Measurements from ENCODE around the gene CLN5. TPM values are rescaled to one million over a fixed set of nuclear protein-coding genes. Genes with fewer than 3 reads are reported as not detected.

The CLN5 gene
- total and polyA plus RNA-seq, 12 donors, result 16.7 to 46.9 (median 37.1) TPM

- no peak overlapping the region for H3K27ac ChIP-seq
Measured at GRCh38 chr13:76965759-76966421, 26.0 kb upstream of the CLN5 start.

DNA sequence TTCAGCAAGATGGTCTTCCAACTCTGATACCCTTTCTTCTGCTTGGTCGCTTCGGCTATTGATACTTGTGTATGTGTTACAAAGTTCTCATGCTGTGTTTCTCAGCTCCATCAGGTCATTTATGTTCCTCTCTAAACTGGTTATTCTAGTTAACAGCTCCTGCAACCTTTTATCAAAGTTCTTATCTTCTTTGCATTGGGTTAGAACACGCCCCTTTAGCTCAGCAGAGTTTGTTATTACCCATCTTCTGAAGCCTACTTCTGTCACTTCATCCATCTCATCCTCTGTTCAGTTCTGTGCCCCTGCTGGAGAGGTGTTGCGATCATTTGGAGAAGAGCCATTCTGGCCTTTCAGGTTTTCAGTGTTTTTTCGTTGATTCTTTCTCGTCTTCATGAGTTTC is 24.9 kb upstream of the CLN5 start:
- intact Hi-C loops (cut with DNase I), result no loop called here
- Histone ChIP-seq H3K36me3 (replicated peaks in 1 of 2) (no peaks in the 10 kb centered on the region), H3K9me3 (replicated peaks in 1 of 3) (no peaks in the 10 kb centered on the region), H3K4me1 (replicated peaks in 1 of 2) (peaks cover 0 to 9% of the 10 kb centered on the region in 2 donors), H3K4me3 (no peak overlapping the region), H3K27me3 (no peaks in the 10 kb centered on the region), H3K27ac (no peak overlapping the region)
- DNase-seq, result no peak
- WGBS, 4 donors, result 93 to 96% (median 95%) methylated on average over 6 of the region's 6 CpGs
- TF ChIP-seq, protein P1, sequence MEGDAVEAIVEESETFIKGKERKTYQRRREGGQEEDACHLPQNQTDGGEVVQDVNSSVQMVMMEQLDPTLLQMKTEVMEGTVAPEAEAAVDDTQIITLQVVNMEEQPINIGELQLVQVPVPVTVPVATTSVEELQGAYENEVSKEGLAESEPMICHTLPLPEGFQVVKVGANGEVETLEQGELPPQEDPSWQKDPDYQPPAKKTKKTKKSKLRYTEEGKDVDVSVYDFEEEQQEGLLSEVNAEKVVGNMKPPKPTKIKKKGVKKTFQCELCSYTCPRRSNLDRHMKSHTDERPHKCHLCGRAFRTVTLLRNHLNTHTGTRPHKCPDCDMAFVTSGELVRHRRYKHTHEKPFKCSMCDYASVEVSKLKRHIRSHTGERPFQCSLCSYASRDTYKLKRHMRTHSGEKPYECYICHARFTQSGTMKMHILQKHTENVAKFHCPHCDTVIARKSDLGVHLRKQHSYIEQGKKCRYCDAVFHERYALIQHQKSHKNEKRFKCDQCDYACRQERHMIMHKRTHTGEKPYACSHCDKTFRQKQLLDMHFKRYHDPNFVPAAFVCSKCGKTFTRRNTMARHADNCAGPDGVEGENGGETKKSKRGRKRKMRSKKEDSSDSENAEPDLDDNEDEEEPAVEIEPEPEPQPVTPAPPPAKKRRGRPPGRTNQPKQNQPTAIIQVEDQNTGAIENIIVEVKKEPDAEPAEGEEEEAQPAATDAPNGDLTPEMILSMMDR (IDR thresholded peaks at IDR 0.05), result no peak
- TF ChIP-seq POLR2A (IDR thresholded peaks at IDR 0.05), result no peak

More at GRCh38 chr13:76965759-76966421, 26.0 kb upstream of the CLN5 start:
- intact Hi-C loops (cut with DNase I), result no loop called here
- Histone ChIP-seq H3K4me1 (replicated peaks in 1 of 2) (peaks cover 0 to 9% of the 10 kb centered on the region in 2 donors), H3K4me3 (no peak overlapping the region), H3K27me3 (no peaks in the 10 kb centered on the region), H3K36me3 (replicated peaks in 1 of 2) (no peaks in the 10 kb centered on the region), H3K9me3 (replicated peaks in 1 of 3) (no peaks in the 10 kb centered on the region)
- DNase-seq, result peak; percentile 43 to 78 (median 56)
- 38 to 58% (median 49%) methylated on average over 5 to 6 of the region's 6 CpGs for WGBS, 4 donors
- TF ChIP-seq POLR2A (IDR thresholded peaks at IDR 0.05), result no peak
- TF ChIP-seq, protein P1 (IDR thresholded peaks at IDR 0.05), result no peak

GRCh38 chr13:76968041-76968440 is 23.8 kb upstream of the CLN5 start:
- 84 to 100% (median 90%) methylated on average over 1 to 6 of the region's 6 CpGs; no CpG with 5 or more reads in 1 of the 4 donors for WGBS, 4 donors
- H3K27ac ChIP-seq, result no peak overlapping the region
- DNase-seq, result no peak
- H3K4me1 ChIP-seq (replicated peaks in 1 of 2), result peaks cover 0 to 9% of the 10 kb centered on the region in 2 donors
- intact Hi-C loops (cut with DNase I), result no loop called here
- H3K9me3 ChIP-seq (replicated peaks in 1 of 3), result no peaks in the 10 kb centered on the region
- no peak overlapping the region for H3K4me3 ChIP-seq
- H3K27me3 ChIP-seq, result no peaks in the 10 kb centered on the region
- no peaks in the 10 kb centered on the region for H3K36me3 ChIP-seq (replicated peaks in 1 of 2)
- no peak for TF ChIP-seq POLR2A (IDR thresholded peaks at IDR 0.05)
- TF ChIP-seq, protein P1 (IDR thresholded peaks at IDR 0.05), result no peak

- H3K4me1 ChIP-seq (replicated peaks in 1 of 2), result peaks cover 0 to 9% of the 10 kb centered on the region in 2 donors
- H3K27ac ChIP-seq, result no peak overlapping the region
- TF ChIP-seq, protein P1 (IDR thresholded peaks at IDR 0.05), result no peak
- TF ChIP-seq POLR2A (IDR thresholded peaks at IDR 0.05), result no peak
- H3K36me3 ChIP-seq (replicated peaks in 1 of 2), result no peaks in the 10 kb centered on the region
- 79 to 86% (median 82%) methylated on average over 5 of the region's 5 CpGs for WGBS, 4 donors
- no peak overlapping the region for H3K4me3 ChIP-seq
- no peaks in the 10 kb centered on the region for H3K27me3 ChIP-seq
- intact Hi-C loops (cut with DNase I), result loop anchor here in 1 of 2 donors (10.0 kb wide), 1 partner anchor 1095 kb away; no protein-coding TSS in a partner anchor
- no peak for DNase-seq
- H3K9me3 ChIP-seq (replicated peaks in 1 of 3), result no peaks in the 10 kb centered on the region
Measured at GRCh38 chr13:76969488-76970365, 22.2 kb upstream of the CLN5 start.

Data from adrenal gland (tissue), 12 donors.